GM20431 (cell line): ENCODE results near the gene PPIF.

Experiments
- in situ Hi-C: fragments of 300-500 bp; cut with MseI, MboI; formaldehyde crosslinking; loops from one replicate; pipeline ENCODE4 v1.15.0; 2020; ENCODE audit warnings: low sequenced_read_pairs; ENCODE audit not compliant: unreplicated experiment

PPIF gene

DNA sequence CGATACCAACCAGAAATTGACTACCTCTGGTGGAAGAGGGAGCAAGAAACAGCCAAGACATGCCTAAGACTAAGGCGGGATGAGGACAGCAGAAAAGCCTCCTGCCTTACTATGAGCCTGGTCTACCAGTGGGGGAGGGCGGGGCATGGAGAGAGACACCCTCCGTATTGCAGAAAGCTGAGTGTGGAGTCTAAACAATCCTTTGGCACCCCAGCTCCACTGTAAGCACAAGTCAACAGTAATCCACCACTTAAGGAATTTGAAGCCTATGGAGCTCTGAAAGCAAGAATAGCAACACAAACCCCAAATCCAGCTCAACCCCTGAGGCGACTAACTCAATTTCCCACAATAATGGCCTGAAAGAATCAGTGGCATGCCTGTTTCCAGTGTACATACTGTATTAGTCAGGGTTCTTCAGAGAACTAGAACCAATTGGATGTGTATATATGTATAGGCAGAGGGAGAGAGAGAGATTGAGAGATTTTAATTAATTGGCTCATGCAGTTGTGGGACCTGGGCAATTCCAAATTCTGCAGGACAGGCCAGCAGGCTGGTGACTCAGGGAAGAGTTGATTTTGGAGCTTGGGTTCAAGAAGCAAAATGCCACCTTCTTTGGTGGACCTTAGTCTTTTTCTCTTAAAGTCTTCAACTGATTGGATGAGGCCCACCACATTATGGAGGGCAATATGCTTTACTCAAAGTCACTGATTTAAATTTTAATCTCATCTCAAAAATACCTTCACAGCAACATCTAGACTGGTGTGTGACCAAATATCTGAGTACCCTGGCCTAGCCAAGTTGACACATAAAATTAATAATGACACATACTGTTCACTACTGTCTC is 13.5 kb downstream of the PPIF start:
- in situ Hi-C loops = no loop called here

DNA sequence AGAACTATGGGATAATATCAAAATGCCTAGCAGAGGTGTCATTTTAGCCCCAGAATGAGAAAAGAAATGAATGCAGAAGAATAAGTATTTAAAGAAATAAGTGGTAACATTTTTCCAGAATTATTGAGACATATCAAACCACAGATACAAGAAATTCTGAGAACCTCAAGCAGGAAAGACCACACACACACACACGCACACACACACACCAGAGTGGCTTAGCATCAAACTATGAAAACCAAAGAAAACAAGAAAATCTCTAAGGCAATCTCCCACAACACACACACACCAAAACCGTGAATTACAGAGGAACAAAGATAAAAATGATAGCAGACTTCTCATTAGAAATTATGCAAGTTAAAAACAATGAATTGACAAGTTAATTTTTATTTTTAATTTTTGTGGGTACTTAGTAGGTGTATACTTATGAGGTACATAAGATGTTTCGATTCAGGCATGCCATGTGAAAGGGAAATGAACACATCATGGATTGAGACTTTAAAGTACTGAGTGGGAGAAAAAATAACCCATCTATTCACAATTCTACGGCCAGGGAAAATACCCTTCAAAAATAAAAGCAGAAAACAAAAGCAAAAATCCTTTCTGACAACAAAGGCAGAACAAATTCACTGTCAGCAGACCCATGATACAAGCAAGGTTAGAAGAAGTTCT is 14.6 kb downstream of the PPIF start:
- in situ Hi-C loops = no loop called here

DNA sequence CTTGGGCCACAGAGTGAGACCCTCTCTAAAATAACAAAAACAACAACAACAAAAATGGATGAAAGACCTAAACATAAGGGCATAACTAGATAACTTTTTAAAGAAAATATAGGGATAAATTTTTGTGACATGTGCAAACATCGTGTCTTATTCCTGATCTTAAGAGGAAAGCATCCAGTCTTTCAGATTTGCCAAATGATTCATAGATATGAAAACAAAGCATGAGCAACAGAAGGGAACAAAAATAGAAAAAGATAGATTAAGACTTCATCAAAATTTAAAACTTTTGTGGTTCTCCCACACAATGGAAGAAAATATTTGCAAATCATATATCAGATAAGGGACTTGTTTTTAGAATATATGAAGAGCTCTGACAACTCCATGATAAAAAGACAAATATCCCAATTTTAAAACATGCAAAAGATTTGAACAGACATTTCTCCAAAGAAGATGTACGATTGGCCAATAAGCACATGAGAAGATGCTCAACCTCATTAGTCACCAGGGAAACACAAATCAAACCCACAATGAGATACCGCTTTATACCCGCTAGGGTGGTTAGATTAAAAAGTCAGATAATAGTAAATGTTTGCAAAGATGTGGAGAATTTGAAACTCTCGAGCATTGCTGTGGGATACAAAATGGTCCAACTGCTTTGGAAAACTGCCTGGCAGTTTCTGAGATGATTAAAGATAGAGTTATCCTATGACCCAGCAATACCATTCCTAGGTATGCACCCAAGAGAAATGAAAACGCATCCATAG is 20.3 kb downstream of the PPIF start:
- in situ Hi-C loops = no loop called here

DNA sequence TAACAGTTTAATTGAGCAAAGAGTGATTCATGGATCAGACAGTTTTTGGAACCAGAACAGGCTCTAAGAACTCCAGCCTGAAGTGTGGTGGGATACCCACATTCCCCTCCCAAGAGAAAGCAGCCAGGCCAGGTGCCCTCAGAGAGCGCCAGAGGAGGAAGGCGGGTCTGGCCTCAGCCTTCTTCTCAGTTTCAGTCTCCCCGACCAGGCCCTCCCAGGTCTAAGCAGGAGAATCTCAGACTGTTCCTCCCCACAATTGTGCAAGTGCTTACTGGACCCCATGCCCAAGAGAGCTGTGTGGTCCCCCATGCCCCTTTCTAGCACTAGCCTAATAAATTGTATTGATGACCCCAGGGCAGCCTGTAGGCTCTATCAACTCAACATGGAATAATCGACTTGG is 25.6 kb downstream of the PPIF start:
- in situ Hi-C loops = loop anchor here (10.0 kb wide), 1 partner anchor 92 kb away; no protein-coding TSS in a partner anchor

DNA sequence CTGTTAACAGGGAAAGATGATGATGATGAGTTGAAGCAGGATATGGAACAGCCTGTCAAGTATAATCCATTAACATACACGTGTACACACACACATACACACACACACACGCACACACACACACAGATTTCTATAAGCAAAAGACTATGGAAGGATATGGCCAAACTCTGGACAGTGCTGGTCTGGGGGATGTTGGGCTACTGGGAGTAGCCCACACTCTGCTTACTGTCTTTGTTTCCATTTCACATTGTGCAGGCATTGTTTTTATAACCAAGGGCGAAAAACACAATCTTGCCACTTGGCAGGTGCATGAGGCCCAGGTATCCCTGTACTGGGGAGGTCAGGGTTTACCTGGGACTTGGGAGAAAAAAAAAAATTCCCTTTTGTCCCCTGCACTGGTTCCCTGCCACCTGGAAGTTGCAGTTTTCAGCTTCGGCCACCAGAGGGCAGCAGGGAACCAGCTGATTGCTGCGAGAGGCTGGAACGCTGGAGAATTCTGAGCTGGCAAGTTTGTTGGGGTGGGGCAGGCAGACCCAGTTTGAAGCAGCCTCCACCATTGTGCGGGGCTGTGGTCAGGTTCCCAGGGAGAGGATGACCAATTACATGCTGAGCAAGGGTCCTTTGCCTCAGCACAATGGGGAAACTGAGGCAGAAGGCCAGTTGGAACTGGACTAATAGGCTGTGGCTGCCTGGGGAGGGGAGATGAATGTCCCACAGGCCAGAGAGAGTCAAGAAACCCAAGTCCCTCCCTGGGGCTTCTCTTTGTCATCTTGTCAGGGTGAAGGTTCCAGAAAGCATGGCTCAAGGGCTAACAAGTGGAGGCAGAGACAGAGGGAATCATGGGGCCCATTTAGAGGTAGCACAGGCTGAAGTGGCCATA is 27.3 kb downstream of the PPIF start:
- in situ Hi-C loops = loop anchor here (10.0 kb wide), 1 partner anchor 90 kb away; no protein-coding TSS in a partner anchor

DNA sequence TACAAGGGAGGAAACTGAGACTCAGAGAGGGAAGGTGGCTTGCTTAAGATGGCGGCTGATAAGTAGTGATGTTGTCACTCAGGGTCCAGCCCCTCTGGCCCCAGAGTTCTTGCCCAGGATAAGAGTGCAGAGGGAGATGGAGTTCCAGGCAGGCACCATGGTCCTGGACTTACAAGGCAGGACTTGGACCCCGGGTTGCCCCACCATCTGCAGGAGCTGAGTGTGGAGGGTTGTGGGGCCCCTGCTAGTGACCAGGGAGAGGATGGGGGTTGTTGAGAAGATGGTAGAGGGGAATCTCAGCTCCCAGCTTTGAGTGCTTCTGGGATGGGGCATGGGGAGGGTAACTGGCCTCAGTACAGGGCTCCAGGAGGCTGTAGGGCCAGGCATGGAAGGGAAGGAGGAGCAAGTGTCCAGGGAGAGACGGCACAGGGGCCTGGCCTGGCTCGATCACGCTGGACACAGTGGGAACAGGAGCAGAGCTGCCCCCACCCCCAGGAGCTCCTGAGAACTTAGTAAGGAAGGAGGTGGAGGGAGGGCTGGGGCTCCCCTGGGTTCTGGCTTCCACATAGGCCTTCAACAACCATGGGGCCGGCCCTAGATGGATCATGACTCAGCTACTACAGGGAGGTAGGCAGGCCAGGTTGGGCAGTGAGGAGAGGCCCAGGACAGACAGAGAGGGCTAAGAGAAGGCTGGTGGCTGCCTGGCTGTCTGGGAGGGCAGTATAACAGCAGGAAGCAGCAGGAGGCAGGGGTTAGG is 28.2 kb downstream of the PPIF start:
- in situ Hi-C loops = loop anchor here (10.0 kb wide), 1 partner anchor 89 kb away; no protein-coding TSS in a partner anchor

DNA sequence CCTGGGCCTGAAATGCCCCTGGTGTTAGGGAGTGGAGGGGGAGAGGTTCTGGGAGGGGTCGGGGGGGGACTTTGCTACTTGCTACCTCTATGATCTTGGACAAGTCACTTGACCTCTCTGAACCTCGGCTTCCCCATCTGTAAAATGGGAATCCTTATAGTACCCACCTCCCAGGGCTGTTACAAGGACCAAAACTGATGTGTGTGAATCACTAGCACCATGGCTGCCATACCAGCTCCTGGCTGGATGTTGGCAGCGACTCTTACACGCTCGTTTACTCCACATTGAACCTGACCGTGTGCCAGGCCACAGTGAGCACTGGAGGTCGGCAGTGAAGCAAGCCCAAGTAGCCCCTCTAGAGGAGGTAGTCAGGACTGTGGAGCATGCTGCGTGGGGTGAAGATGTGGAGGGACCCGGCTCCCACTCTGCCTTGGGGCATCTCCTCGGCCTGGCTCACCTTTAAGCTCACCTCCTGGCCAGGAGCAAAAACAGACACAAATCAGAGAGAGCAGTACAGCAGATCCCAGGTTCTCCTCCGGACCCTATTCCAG is 28.9 kb downstream of the PPIF start:
- in situ Hi-C loops = loop anchor here (10.0 kb wide), 1 partner anchor 89 kb away; no protein-coding TSS in a partner anchor

DNA sequence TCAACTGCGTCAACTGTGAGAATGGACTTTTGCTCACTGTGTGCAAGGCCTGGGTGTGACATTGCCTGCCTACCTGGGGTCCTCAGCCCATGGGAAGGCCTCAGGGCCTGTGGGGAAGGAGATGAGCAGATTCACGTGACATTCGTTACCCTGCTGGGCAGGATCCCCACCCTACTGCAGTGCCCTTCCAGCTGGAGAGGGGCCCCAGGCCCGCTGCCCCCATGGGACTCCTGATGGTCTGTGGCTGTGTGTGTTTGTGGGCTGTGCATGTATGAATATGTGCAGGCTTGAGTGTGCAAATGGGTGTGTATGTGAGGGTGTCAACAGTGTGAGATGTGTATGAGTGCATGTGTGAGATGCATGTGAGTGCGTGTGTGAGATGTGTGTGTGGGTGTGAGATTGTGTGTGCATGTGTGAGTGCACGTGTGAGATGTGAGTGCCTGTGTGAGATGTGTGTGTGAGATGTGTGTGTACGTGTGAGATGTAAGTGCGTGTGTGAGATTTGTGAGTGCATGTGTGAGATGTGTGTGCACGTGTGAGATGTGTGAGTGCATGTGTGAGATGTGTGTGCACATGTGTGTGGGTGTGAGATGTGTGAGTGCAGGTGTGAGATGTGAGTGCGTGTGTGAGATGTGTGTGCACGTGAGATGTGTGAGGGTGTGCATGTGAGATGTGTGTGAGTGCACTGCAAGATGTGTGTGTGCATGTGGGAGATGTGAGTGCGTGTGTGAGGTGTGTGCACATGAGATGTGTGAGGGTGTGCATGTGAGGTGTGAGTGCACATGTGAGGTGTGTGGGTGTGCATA is 29.7 kb downstream of the PPIF start:
- in situ Hi-C loops = loop anchor here (10.0 kb wide), 1 partner anchor 88 kb away; no protein-coding TSS in a partner anchor

DNA sequence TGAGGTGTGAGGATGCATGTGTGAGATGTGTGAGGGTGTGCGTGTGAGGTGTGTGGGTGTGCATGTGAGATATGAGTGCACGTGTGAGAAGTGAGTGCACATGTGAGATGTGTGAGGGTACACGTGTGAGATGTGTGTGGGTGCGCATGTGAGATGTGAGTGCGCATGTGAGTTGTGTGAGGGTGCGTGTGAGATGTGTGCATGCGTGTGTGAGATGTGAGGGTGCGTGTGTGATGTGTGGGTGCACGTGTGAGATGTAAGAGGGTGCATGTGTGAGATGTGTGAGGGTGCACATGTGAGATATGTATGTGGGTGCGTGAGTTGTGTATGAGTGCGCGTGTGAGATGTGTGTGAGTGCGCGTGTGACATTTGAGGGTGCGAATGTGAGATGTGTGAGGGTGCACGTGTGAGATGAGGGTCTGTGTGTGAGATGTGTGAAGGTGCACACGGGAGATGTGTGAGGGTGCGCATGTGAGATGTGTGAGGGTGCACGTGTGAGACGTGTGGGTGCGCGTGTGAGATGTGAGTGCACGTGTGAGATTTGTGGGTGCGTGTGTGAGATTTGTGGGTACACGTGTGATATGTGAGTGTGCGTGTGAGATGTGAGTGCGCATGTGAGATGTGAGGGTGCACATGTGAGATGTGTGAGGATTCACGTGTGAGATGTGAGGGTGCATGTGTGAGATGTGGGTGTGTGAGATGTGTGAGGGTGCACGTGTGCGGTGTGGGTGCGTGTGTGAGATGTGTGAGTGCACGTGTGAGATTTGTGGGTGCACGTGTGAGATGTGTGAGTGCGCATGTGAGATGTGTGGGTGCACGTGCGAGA is 30.5 kb downstream of the PPIF start:
- in situ Hi-C loops = loop anchor here (10.0 kb wide), 1 partner anchor 87 kb away; no protein-coding TSS in a partner anchor

DNA sequence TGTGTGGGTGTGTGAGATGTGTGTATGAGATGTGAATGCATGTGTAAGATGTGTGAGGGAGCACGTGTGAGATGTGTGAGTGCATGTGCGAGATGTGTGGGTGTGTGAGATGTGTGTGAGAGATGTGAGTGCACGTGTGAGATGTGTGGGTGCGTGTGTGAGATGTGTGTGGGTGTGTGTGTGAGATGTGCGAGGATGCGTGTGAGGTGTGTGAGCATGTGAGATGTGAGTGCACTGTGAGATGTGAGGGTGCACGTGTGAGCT is 31.0 kb downstream of the PPIF start:
- in situ Hi-C loops = loop anchor here (10.0 kb wide), 1 partner anchor 86 kb away; no protein-coding TSS in a partner anchor

DNA sequence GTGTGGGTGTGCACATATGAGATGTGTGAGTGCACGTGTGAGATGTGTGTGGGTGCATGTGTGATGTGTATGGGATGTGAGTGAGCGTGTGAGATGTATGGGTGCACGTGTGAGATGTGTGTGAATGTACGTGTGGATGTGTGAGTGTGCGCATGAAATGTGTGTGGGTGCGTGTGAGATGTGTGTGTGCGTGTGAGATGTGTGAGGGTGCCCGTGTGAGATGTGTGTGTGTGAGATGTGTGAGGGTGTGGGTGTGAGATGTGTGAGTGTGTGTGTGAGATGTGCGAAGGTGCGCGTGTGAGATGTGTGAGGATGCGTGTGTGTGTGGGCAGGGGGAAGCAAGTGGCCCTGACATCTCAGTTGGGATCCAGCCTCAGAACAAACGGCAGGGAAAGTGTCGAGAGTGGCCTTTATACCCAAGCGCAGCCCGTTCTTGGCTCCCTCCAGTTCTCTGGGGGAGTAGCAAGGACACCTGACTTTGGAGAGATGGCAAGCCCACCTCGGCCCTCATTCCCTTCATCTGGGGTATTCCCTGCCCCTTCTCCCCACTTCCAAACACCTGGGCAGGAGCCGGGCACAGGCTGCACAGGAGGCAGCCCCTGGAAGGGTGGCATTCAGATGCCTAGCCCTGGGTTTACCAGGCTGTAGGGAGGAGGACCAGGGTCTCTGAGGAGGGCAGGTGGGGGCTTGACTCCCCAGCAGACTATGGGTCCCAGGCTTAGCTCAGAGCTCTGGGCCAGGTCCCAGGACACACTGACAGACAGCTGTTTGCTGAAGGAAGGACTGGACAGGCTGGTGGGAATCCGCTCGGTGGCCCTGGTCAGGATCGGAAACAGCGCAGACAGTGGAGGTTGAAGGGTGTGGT is 31.6 kb downstream of the PPIF start:
- in situ Hi-C loops = loop anchor here (10.0 kb wide), 1 partner anchor 86 kb away; no protein-coding TSS in a partner anchor

DNA sequence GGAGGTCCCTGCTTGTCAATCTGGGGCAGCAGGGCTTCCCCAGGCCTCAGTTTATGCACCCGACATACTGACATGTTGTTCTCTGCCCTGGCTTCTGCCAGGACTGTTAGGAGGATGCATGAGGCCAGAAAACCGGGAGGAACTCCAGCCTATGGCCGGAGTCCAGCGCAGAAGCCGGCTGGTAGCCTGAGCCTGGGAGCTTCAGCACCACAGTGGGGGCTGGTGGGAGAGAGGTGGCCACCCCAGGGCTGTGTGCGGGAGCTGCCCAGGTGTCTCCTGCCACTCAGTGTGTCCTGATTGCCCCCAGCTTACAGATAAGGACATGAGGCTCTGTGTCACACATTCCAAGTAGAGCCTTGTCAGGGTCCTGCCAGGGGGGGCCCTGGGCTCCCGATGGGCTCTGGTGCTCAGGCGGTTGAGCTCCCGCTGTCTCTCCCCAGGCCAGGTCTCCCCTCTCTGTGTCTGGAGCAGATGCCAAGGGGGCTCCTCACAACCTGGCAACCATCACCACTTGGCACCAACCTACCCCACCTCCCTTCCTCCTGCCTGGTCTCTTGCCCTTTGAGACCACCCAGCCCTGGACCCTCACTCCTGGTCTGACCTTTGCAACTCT is 32.3 kb downstream of the PPIF start:
- in situ Hi-C loops = loop anchor here (10.0 kb wide), 1 partner anchor 85 kb away; no protein-coding TSS in a partner anchor

DNA sequence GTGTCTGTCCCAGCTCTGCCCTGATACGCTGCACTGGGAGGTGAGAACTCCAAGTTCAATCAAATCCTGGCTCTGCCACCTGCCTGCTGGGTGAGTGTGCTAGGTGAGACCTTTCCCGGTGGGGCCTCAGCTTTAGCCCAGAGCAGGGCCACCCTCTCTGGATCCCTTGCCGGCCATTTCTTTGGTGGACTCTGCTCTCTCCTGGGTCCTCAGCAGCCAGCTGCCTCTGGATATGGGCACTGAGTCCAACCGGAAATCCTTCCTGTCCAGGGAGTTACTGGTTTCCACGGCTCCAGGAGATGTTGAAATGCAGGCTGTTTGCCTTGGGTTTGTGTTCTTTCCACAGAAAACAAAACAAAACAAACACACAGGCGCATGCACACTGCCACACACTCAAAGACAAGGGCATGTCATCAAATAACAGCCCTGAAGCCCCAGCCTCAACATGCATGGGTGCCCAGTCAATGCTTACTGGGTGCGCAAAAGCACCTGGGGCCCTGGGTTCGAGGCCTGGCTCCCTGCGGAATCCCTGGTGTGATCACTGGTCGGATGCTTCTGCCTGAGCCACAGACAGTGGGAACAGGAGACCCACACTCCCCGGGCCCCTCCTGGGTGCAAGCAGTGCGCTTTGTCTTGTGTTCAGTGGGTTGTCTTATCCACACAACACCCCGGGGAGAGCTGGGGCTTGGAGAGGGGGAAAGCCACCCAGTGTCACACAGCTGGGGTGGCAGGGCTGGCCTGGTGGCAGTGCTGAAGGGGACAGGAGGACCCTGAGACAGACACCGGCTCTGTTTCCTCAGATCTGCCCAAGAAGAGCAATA is 33.1 kb downstream of the PPIF start:
- in situ Hi-C loops = no loop called here

DNA sequence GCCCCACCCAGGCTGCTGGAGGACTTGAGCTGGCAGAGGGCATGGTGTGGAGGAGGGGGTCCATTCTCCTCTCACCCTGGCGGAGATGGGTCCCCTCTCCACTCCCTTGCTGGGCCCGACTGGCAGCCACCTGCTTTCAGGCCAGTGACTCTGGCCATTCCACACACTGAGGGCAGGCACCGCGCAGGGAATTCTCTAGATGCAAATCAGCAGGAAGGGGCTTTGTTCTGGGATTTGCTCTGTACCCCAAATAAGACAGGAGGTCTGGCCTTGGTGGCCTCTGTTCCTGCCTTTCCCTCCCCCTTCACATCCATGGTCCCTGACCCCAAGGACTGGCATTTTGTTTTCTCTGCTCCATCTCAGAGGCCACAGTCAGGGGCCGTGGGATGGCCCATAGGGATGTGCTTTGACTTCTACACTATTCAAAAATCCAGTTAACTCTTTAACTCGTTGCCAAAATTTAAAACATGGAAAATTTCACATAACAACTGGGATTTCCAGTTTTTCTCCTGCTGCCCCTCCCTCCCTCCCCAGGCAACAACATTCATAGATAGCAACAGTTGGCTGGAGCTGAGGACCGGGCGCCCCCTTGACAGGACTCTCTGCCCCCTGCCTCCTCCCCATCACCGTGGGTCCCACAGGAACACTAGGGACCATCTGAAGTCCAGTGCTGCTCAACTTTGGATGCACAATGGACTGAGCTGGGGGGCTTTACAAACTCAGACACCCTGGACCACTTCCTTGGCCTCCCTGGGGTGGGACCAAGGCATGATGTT is 33.9 kb downstream of the PPIF start:
- in situ Hi-C loops = no loop called here
